Measurements from ENCODE around the gene SPIN1.

SPIN1 gene

GRCh38 chr9:88514247-88514646 lies 126.0 kb downstream of the SPIN1 start:
- Histone ChIP-seq H3K27me3 (ENCODE audit: insufficient read depth, low read length, poor library complexity) (no peaks in the 10 kb centered on the region), H3K27ac (ENCODE audit: low read length) (no peak overlapping the region), H3K36me3 (ENCODE audit: insufficient read depth, low read length) (no peaks in the 10 kb centered on the region), H3K9ac (ENCODE audit: low read depth, low read length) (no peak overlapping the region), H3K4me3 (ENCODE audit: low read depth in 1 of 2, low read length in 2 of 2) (no peak overlapping the region), H2AFZ (ENCODE audit: low read depth, low read length) (no peak overlapping the region), H3K79me2 (ENCODE audit: insufficient read depth, low read length) (no peaks in the 10 kb centered on the region), H3K9me3 (ENCODE audit: insufficient read depth, low read length, severe bottlenecking) (no peaks in the 10 kb centered on the region), H4K20me1 (ENCODE audit: insufficient read depth, low read length) (no peaks in the 10 kb centered on the region), H3K4me2 (ENCODE audit: insufficient read depth, low read length) (no peak overlapping the region), H3K4me1 (ENCODE audit: insufficient read depth, low read length) (no peaks in the 10 kb centered on the region)
- TF ChIP-seq, protein P1, sequence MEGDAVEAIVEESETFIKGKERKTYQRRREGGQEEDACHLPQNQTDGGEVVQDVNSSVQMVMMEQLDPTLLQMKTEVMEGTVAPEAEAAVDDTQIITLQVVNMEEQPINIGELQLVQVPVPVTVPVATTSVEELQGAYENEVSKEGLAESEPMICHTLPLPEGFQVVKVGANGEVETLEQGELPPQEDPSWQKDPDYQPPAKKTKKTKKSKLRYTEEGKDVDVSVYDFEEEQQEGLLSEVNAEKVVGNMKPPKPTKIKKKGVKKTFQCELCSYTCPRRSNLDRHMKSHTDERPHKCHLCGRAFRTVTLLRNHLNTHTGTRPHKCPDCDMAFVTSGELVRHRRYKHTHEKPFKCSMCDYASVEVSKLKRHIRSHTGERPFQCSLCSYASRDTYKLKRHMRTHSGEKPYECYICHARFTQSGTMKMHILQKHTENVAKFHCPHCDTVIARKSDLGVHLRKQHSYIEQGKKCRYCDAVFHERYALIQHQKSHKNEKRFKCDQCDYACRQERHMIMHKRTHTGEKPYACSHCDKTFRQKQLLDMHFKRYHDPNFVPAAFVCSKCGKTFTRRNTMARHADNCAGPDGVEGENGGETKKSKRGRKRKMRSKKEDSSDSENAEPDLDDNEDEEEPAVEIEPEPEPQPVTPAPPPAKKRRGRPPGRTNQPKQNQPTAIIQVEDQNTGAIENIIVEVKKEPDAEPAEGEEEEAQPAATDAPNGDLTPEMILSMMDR (IDR thresholded peaks at IDR 0.05; ENCODE audit: borderline replicate concordance, extremely low read depth, low read length, poor library complexity, severe bottlenecking) = no peak
- TF ChIP-seq EZH2 (IDR thresholded peaks at IDR 0.05; ENCODE audit: borderline replicate concordance, low read depth, low read length, severe bottlenecking) = no peak
- no peak for ATAC-seq (ENCODE audit: insufficient read depth, low read depth)
- no peak for DNase-seq

DNA sequence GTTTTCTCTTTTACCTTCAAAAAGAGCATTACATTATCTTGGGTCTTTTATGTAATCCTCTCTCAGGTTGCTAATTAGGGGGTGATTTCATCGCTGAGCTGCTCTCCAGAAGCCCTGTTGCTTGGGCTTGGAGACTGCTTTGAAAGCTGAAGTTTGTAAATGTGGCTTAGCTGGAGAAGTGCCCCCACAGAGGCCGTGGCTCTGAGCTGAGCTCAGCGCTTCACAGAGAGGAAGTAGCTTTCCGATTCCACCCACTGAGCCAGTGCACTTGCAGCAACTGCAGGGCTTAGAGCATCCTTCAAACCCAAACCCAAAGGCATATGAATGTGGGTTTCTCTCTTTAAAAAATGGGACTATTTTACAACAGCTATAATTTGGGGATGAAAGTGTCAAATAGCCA lies 133.1 kb downstream of the SPIN1 start:
- TF ChIP-seq, protein P1 (IDR thresholded peaks at IDR 0.05; ENCODE audit: borderline replicate concordance, extremely low read depth, low read length, poor library complexity, severe bottlenecking) = no peak
- no peak for TF ChIP-seq EZH2 (IDR thresholded peaks at IDR 0.05; ENCODE audit: borderline replicate concordance, low read depth, low read length, severe bottlenecking)
- no peak overlapping the region for H3K4me3 ChIP-seq (ENCODE audit: low read depth in 1 of 2, low read length in 2 of 2)
- H3K27me3 ChIP-seq (ENCODE audit: insufficient read depth, low read length, poor library complexity) = no peaks in the 10 kb centered on the region
- no peaks in the 10 kb centered on the region for H3K79me2 ChIP-seq (ENCODE audit: insufficient read depth, low read length)
- DNase-seq (no peak), ATAC-seq (ENCODE audit: insufficient read depth, low read depth) (no peak)
- no peaks in the 10 kb centered on the region for H3K4me1 ChIP-seq (ENCODE audit: insufficient read depth, low read length)
- H3K27ac ChIP-seq (ENCODE audit: low read length) = no peak overlapping the region
- H4K20me1 ChIP-seq (ENCODE audit: insufficient read depth, low read length) = no peaks in the 10 kb centered on the region
- H3K4me2 ChIP-seq (ENCODE audit: insufficient read depth, low read length) = no peak overlapping the region
- no peaks in the 10 kb centered on the region for H3K9me3 ChIP-seq (ENCODE audit: insufficient read depth, low read length, severe bottlenecking)
- H3K9ac ChIP-seq (ENCODE audit: low read depth, low read length) = no peak overlapping the region
- no peaks in the 10 kb centered on the region for H3K36me3 ChIP-seq (ENCODE audit: insufficient read depth, low read length)
- H2AFZ ChIP-seq (ENCODE audit: low read depth, low read length) = no peak overlapping the region

GRCh38 chr9:88522360-88522759 lies 134.1 kb downstream of the SPIN1 start:
- no peak for ATAC-seq (ENCODE audit: insufficient read depth, low read depth)
- H3K4me3 ChIP-seq (ENCODE audit: low read depth in 1 of 2, low read length in 2 of 2) = no peak overlapping the region

More at GRCh38 chr9:88522360-88522759, 134.1 kb downstream of the SPIN1 start:
- no peak for TF ChIP-seq EZH2 (IDR thresholded peaks at IDR 0.05; ENCODE audit: borderline replicate concordance, low read depth, low read length, severe bottlenecking)
- TF ChIP-seq, protein P1 (IDR thresholded peaks at IDR 0.05; ENCODE audit: borderline replicate concordance, extremely low read depth, low read length, poor library complexity, severe bottlenecking) = no peak
- Histone ChIP-seq H3K27ac (ENCODE audit: low read length) (no peak overlapping the region), H3K9ac (ENCODE audit: low read depth, low read length) (no peak overlapping the region), H3K36me3 (ENCODE audit: insufficient read depth, low read length) (no peaks in the 10 kb centered on the region), H3K79me2 (ENCODE audit: insufficient read depth, low read length) (no peaks in the 10 kb centered on the region), H3K9me3 (ENCODE audit: insufficient read depth, low read length, severe bottlenecking) (no peaks in the 10 kb centered on the region), H3K4me1 (ENCODE audit: insufficient read depth, low read length) (no peaks in the 10 kb centered on the region), H2AFZ (ENCODE audit: low read depth, low read length) (no peak overlapping the region), H3K27me3 (ENCODE audit: insufficient read depth, low read length, poor library complexity) (no peaks in the 10 kb centered on the region), H4K20me1 (ENCODE audit: insufficient read depth, low read length) (no peaks in the 10 kb centered on the region), H3K4me2 (ENCODE audit: insufficient read depth, low read length) (no peak overlapping the region)
- no peak for DNase-seq
